Karpas-422 (cell line): ENCODE data around the gene HBQ1. TPM values are rescaled to one million over a fixed set of nuclear protein-coding genes. Genes with fewer than 3 reads are reported as not detected.
"Not testable (repeated sequence)": the region's sequence is repeated elsewhere in the genome, so short reads cannot be mapped to it uniquely, and the experiment has no call there.

Experiments used
- DNase-seq: peaks from one replicate; pipeline ENCODE4 v3.0.0-alpha.2; 2015
- H2AFZ ChIP-seq: fragments of 200-600 bp; sonication (generic); 2 replicates; pipeline ENCODE4 v1.6.1; 2014; ENCODE audit warnings: antibody characterized with exemption, low read length, mixed read lengths
- H3K27ac ChIP-seq: fragments of 200-600 bp; sonication (generic); 2 replicates; pipeline ENCODE4 v1.5.1; 2014; ENCODE audit warnings: mild to moderate bottlenecking, low read length, moderate library complexity
- H3K27me3 ChIP-seq: fragments of 200-600 bp; sonication (generic); 2 replicates; pipeline ENCODE4 v1.6.1; 2014; ENCODE audit warnings: low read length, mixed read lengths
- H3K36me3 ChIP-seq: fragments of 200-600 bp; sonication (generic); 2 replicates; pipeline ENCODE4 v1.6.1; 2014; ENCODE audit warnings: low read length, mixed read lengths; ENCODE audit not compliant: insufficient read depth
- H3K4me1 ChIP-seq: fragments of 200-600 bp; sonication (generic); 2 replicates; pipeline ENCODE4 v1.6.1; 2014; ENCODE audit warnings: mild to moderate bottlenecking, low read length, mixed read lengths
- H3K4me2 ChIP-seq: fragments of 200-600 bp; sonication (generic); 2 replicates; pipeline ENCODE4 v1.6.1; 2014; ENCODE audit warnings: low read length, low read depth, mild to moderate bottlenecking; ENCODE audit not compliant: poor library complexity, severe bottlenecking
- H3K4me3 ChIP-seq: fragments of 200-600 bp; sonication (generic); 2 replicates; pipeline ENCODE4 v1.5.1; 2014; ENCODE audit warnings: mild to moderate bottlenecking, antibody characterized with exemption, low read length, mixed read lengths
- H3K79me2 ChIP-seq: fragments of 200-600 bp; sonication (generic); 2 replicates; pipeline ENCODE4 v1.6.1; 2014; ENCODE audit warnings: mild to moderate bottlenecking, low read length, mixed read lengths
- H3K9ac ChIP-seq: fragments of 200-600 bp; sonication (generic); 2 replicates; pipeline ENCODE4 v1.6.0; 2014; ENCODE audit warnings: low read length
- H3K9me2 ChIP-seq: fragments of 200-600 bp; sonication (generic), shearing (Covaris generic); replicated peaks from 2 replicates; pipeline ENCODE4 v1.6.0; 2014; ENCODE audit warnings: mild to moderate bottlenecking, low read length, moderate library complexity; ENCODE audit not compliant: insufficient read depth
- H3K9me3 ChIP-seq: fragments of 300-700, 200-600 bp; sonication (generic); 2 replicates; pipeline ENCODE4 v1.6.1; 2014; ENCODE audit warnings: low read length, mixed read lengths
- H4K20me1 ChIP-seq: fragments of 200-600 bp; sonication (generic); 2 replicates; pipeline ENCODE4 v1.6.1; 2014; ENCODE audit warnings: mild to moderate bottlenecking, antibody characterized with exemption, low read length, low read depth; ENCODE audit not compliant: insufficient read depth
- total RNA-seq: library from RNA; depleted of rRNA; stranded (reverse); fragments of >200 nt; shearing (Covaris generic); gene quantifications from 2 replicates; pipeline ENCODE4 v1.2.3, GENCODE V29; 2014; ENCODE audit warnings: low replicate concordance

Gene HBQ1
- total RNA-seq, 1 experiment from 2014 or later = not detected

- no peak overlapping the region for H3K4me2 ChIP-seq
- H3K27me3 ChIP-seq = no peaks in the 10 kb centered on the region
- no peak overlapping the region for H3K9ac ChIP-seq
- H3K27ac ChIP-seq = no peak overlapping the region
- peaks cover 45% of the 10 kb centered on the region for H3K36me3 ChIP-seq
- H2AFZ ChIP-seq = no peak overlapping the region
- no peak overlapping the region for H3K4me3 ChIP-seq
- DNase-seq = no peak
- H4K20me1 ChIP-seq = 0 out of 2 replicates have a peak, but pooled peaks cover 4% of the 10 kb centered on the region
- H3K79me2 ChIP-seq = no peaks in the 10 kb centered on the region
- no peaks in the 10 kb centered on the region for H3K4me1 ChIP-seq
- H3K9me3 ChIP-seq = no peaks in the 10 kb centered on the region
- H3K9me2 ChIP-seq = no peaks in the 10 kb centered on the region
Observed at GRCh38 chr16:193441-193840, 13.2 kb downstream of the HBQ1 start.

GRCh38 chr16:194516-194915 is 14.3 kb downstream of the HBQ1 start:
- no peaks in the 10 kb centered on the region for H3K9me3 ChIP-seq
- no peak overlapping the region for H3K4me3 ChIP-seq
- H2AFZ ChIP-seq = no peak overlapping the region
- no peak for DNase-seq
- H3K9ac ChIP-seq = no peak overlapping the region
- H3K9me2 ChIP-seq = no peaks in the 10 kb centered on the region
- no peak overlapping the region for H3K27ac ChIP-seq
- H3K4me1 ChIP-seq = no peaks in the 10 kb centered on the region
- H4K20me1 ChIP-seq = 0 out of 2 replicates have a peak, but pooled peaks cover 4% of the 10 kb centered on the region
- H3K36me3 ChIP-seq = peaks cover 42% of the 10 kb centered on the region
- H3K27me3 ChIP-seq = no peaks in the 10 kb centered on the region
- no peaks in the 10 kb centered on the region for H3K79me2 ChIP-seq
- no peak overlapping the region for H3K4me2 ChIP-seq

GRCh38 chr16:200388-200787 is 20.1 kb downstream of the HBQ1 start:
- Histone ChIP-seq H3K36me3 (peaks cover 40% of the 10 kb centered on the region), H3K4me2 (no peak overlapping the region), H3K9ac (no peak overlapping the region), H3K27me3 (no peaks in the 10 kb centered on the region), H3K9me2 (no peaks in the 10 kb centered on the region), H3K79me2 (0 out of 2 replicates have a peak, but pooled peaks cover 4% of the 10 kb centered on the region), H3K27ac (no peak overlapping the region), H3K4me3 (no peak overlapping the region), H3K4me1 (no peaks in the 10 kb centered on the region), H2AFZ (no peak overlapping the region), H4K20me1 (0 out of 2 replicates have a peak, but pooled peaks cover 8% of the 10 kb centered on the region), H3K9me3 (no peaks in the 10 kb centered on the region)
- DNase-seq = no peak

- H4K20me1 ChIP-seq = 0 out of 2 replicates have a peak, but pooled peaks cover 4% of the 10 kb centered on the region
Observed at GRCh38 chr16:203246-203645, 23.0 kb downstream of the HBQ1 start.

GRCh38 chr16:204046-204445 is 23.8 kb downstream of the HBQ1 start:
- not testable (repeated sequence) for H3K27ac ChIP-seq, H3K9ac ChIP-seq, H3K4me1 ChIP-seq, H3K9me2 ChIP-seq, DNase-seq, H3K9me3 ChIP-seq, H3K27me3 ChIP-seq, H3K4me3 ChIP-seq, H3K4me2 ChIP-seq, H4K20me1 ChIP-seq, H2AFZ ChIP-seq
- H3K36me3 ChIP-seq = peaks cover 43% of the 10 kb centered on the region
- peaks cover 14% of the 10 kb centered on the region for H3K79me2 ChIP-seq

More at GRCh38 chr16:203246-203645, 23.0 kb downstream of the HBQ1 start:
- H3K9me2 ChIP-seq = no peaks in the 10 kb centered on the region
- no peaks in the 10 kb centered on the region for H3K4me1 ChIP-seq
- H3K9ac ChIP-seq = no peak overlapping the region
- peaks cover 43% of the 10 kb centered on the region for H3K36me3 ChIP-seq
- peaks cover 7% of the 10 kb centered on the region; the same call in 1 of the 2 replicates for H3K79me2 ChIP-seq
- no peak for DNase-seq
- H3K9me3 ChIP-seq = no peaks in the 10 kb centered on the region
- H2AFZ ChIP-seq = no peak overlapping the region
- H3K4me2 ChIP-seq = no peak overlapping the region
- H3K4me3 ChIP-seq = no peak overlapping the region
- no peak overlapping the region for H3K27ac ChIP-seq
- H3K27me3 ChIP-seq = no peaks in the 10 kb centered on the region

- not testable (repeated sequence) for H3K9ac ChIP-seq, H3K27me3 ChIP-seq, H3K4me3 ChIP-seq, H3K9me3 ChIP-seq, DNase-seq, H2AFZ ChIP-seq, H3K4me1 ChIP-seq, H3K27ac ChIP-seq, H3K9me2 ChIP-seq, H3K4me2 ChIP-seq
- H3K79me2 ChIP-seq = peaks cover 44% of the 10 kb centered on the region
- peaks cover 21% of the 10 kb centered on the region for H4K20me1 ChIP-seq
- H3K36me3 ChIP-seq = peaks cover 49% of the 10 kb centered on the region
Observed at GRCh38 chr16:209359-209758, 29.1 kb downstream of the HBQ1 start.

GRCh38 chr16:211631-212180 is 31.4 kb downstream of the HBQ1 start:
- H3K27ac ChIP-seq, H2AFZ ChIP-seq, H3K4me3 ChIP-seq, H3K9me3 ChIP-seq, H3K9ac ChIP-seq, H3K27me3 ChIP-seq, H3K9me2 ChIP-seq, H3K4me1 ChIP-seq, DNase-seq, H3K4me2 ChIP-seq: not testable (repeated sequence)
- H3K79me2 ChIP-seq = peaks cover 49% of the 10 kb centered on the region
- peaks cover 17% of the 10 kb centered on the region for H4K20me1 ChIP-seq
- H3K36me3 ChIP-seq = peaks cover 33% of the 10 kb centered on the region; the same call in 1 of the 2 replicates

- H3K27ac ChIP-seq = no peak overlapping the region
- no peak overlapping the region for H2AFZ ChIP-seq
- no peaks in the 10 kb centered on the region for H3K4me1 ChIP-seq
- H3K4me2 ChIP-seq = no peak overlapping the region
- no peaks in the 10 kb centered on the region for H3K9me2 ChIP-seq
- H3K79me2 ChIP-seq = peaks cover 56% of the 10 kb centered on the region
- H3K9me3 ChIP-seq = no peaks in the 10 kb centered on the region
- H3K27me3 ChIP-seq = no peaks in the 10 kb centered on the region
- H3K9ac ChIP-seq = no peak overlapping the region
- H3K4me3 ChIP-seq = no peak overlapping the region
- no peak for DNase-seq
- H4K20me1 ChIP-seq = peaks cover 17% of the 10 kb centered on the region
- peaks cover 33% of the 10 kb centered on the region; the same call in 1 of the 2 replicates for H3K36me3 ChIP-seq
Observed at GRCh38 chr16:212999-213398, 32.7 kb downstream of the HBQ1 start.
